Glomerular visceral epithelial cell (primary cell): ENCODE results near the gene PYGO2.

Source experiments
- DNase-seq: peaks from one replicate; pipeline ENCODE4 v3.0.0-alpha.2; 2016; ENCODE audit errors: extremely low spot score

The PYGO2 gene

GRCh38 chr1:154960446-154961136 lies 991 bp downstream of the PYGO2 start:
- DNase-seq = no peak

DNA sequence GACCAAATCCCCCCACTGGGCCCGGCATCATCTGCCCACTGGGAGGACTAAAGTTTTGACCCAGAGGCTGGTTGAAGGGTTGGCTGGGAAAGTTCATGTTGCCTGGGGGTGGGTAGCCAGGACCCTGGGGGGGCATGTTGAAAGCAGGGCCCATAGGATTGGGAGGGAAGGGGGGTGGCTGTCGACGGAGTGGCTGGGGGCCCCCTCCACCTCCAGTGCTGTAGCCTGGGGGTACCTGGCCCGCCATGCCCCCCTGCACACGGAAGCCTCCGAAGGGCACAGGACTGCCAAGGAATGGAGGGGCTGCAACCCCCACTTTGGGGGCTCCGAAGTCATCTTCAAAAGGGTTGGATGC lies 2.2 kb downstream of the PYGO2 start:
- no peak for DNase-seq

- DNase-seq = no peak
Measured at GRCh38 chr1:154958681-154959425, 2.7 kb downstream of the PYGO2 start.

- no peak for DNase-seq
Measured at GRCh38 chr1:154958036-154958435, 3.5 kb downstream of the PYGO2 start.

DNA sequence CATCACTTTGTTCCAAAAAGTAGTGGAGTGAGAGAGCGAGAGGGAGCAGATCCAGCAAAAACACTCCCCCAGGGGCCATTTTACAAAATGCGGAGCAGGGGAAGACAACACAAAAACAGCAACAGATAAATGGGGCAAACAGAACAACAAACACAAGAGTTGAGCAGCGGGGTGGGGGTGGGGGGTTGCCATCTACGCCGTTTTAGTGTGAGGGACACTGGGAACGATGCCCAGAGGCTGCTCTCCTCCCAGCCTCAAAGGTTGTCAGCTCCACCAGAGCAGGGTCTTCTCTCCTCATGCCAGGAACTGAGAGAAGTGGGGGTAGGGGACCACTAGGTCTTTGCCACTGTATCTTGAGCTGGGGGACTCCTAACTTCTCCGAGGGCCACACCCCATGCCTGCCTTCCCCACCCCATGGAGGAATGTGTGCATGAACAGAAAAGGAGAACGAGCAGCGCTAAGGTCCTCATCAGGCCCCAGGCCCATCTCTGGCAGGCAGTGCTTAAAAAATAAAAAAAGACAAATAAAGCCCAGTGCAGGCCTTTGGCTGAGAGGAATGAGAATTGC lies 4.4 kb downstream of the PYGO2 start:
- no peak for DNase-seq

DNA sequence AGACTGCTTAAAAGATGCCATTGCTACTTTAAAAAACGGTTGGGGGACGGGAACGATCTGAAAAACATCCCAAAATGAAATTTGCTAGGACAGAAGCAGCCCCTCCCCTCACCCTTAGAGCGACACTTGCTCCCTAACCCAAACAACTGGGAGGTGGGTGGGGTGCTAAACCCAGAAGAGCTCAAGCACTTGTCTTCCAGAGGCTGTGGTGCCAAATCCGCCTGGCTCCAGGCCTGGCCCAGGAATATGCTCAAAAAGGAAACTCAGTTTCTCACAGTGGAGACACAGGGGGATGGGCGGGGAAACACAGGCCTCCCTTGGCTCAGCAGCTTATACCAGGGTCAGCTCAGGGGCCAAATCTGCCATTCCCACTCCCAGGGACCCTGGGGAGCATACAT lies 5.0 kb downstream of the PYGO2 start:
- DNase-seq = no peak

- peak; percentile 92 for DNase-seq
Measured at GRCh38 chr1:154955718-154956543, 5.7 kb downstream of the PYGO2 start, which contains the start of gene PBXIP1. Gene PBXIP1 (minus strand): TSS chr1:154956099. CDS start chr1:154953721, 2,378 bp downstream.

GRCh38 chr1:154955039-154955717 lies 6.4 kb downstream of the PYGO2 start:
- DNase-seq = peak; percentile 84

DNA sequence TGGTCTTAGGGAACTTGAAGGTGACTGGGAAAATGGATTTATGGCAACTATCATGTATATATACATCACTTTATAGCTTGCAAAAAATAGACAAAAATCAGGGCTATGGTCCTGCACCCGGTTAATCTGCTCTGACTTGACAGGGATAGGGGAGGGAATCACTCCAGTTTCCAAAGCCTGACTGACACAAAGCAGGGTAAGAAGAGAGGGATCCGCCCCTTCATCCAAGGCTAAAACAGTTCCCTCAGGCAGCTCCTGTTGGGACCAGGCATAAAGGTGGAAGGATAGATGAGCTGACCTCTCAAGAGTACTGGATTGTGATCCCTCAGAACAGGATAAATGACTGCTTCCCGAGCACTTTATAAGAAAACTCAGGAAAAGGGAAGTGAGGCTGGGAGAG lies 7.0 kb downstream of the PYGO2 start:
- no peak for DNase-seq

DNA sequence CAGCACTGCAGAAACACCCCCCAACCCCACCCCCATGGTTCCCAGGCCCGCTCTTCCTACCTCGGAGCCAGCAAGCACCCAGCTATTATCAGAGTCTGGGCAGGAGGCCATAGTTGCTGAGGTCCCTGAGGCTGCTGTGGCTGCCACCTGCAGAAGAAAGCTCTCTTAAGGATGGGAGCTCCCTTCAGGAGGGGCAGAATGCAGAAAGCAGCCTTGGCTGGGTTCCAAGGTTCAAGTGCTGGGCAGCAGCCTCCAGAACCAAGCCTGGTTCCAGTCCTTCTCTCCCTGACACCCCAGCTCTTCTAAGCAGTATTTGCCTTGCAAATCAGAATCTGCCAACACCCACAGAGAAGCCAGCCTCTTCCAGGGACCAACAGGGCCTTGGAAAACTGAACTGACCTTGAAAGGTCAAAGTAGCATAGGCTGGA lies 8.0 kb downstream of the PYGO2 start:
- no peak for DNase-seq

GRCh38 chr1:154952664-154953063 lies 8.9 kb downstream of the PYGO2 start:
- no peak for DNase-seq

GRCh38 chr1:154951901-154952657 lies 9.5 kb downstream of the PYGO2 start:
- DNase-seq = no peak

GRCh38 chr1:154948079-154948478 lies 13.5 kb downstream of the PYGO2 start:
- DNase-seq = no peak

- DNase-seq = no peak
Measured at GRCh38 chr1:154945962-154946850, 15.4 kb downstream of the PYGO2 start.

DNA sequence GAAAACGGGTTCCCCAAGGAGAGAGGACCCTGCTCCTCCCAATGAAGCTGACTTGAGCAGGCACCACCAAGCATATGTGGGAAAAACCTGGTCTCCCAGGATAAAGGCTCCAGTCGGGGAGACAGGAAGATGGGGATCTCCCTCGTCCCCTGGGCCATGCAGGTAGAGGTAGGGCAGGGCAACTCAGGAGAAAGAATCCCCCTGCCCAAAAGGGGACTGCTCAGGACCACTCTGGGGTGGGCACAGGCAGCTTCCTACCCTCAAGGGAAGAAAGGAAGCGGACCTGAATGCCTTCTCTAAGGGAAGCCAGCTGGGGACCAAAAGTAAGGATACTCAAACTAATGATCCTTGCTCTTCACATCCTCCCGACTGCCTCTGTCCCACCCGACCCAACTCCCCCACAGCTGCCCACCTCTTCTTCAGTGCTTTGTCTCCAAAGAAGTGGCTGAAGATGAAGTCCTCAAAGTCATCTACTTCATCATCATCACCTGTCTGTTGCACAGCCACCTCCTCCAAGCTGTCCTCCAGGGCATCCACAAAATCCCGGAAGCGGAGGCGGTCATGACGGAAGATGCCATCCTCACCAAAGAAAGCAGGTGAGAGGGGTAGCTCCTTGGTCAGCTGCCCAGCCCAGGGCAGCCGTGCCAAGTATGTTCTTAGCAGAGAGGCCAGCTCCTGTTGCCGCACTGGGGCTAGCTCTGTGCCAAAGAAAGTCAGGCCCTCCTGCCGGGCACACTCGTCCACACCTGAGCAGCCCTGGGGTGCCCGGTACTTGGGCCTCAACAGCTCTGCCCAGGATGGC lies 16.2 kb downstream of the PYGO2 start:
- no peak for DNase-seq

GRCh38 chr1:154944401-154945159 lies 17.0 kb downstream of the PYGO2 start:
- no peak for DNase-seq

GRCh38 chr1:154943649-154944400 lies 17.8 kb downstream of the PYGO2 start:
- no peak for DNase-seq
